Parathyroid adenoma (tissue), 2 donors: Measurements from ENCODE around the gene PCDH9.

Experiments
- H2AFZ ChIP-seq: fragments of 300-600 bp; sonication (generic); one replicate; pipeline ENCODE4 v1.7.0; 2017; ENCODE audit warnings: antibody characterized with exemption, mild to moderate bottlenecking
- H3K27ac ChIP-seq: fragments of 300-600 bp; sonication (generic); one replicate; pipeline ENCODE4 v1.7.0; 2017
- H3K27me3 ChIP-seq: fragments of 300-600 bp; sonication (generic); one replicate; pipeline ENCODE4 v1.7.0; 2017; ENCODE audit warnings: low read length; ENCODE audit not compliant: control insufficient read depth, insufficient read depth
- H3K36me3 ChIP-seq: fragments of 300-600 bp; sonication (generic); one replicate; pipeline ENCODE4 v1.7.0; 2017; ENCODE audit warnings: low read length; ENCODE audit not compliant: control insufficient read depth, insufficient read depth
- H3K4me1 ChIP-seq: fragments of 300-600 bp; sonication (generic); one replicate; pipeline ENCODE4 v1.7.0; 2017; ENCODE audit warnings: control low read depth
- H3K4me2 ChIP-seq: fragments of 300-600 bp; sonication (generic); one replicate; pipeline ENCODE4 v1.7.0; 2017; ENCODE audit warnings: low read length
- H3K4me3 ChIP-seq: fragments of 300-600 bp; sonication (generic); one replicate; pipeline ENCODE4 v1.7.0; 2017; ENCODE audit warnings: low read depth, low read length
- H3K79me2 ChIP-seq: fragments of 300-600 bp; sonication (generic); one replicate; pipeline ENCODE4 v1.7.0; 2017; ENCODE audit warnings: control low read depth
- H3K9ac ChIP-seq: fragments of 300-600 bp; sonication (generic); one replicate; pipeline ENCODE4 v1.7.0; 2017; ENCODE audit warnings: mild to moderate bottlenecking
- H3K9me3 ChIP-seq: fragments of 300-600 bp; sonication (generic); one replicate; pipeline ENCODE4 v1.7.0; 2017; ENCODE audit warnings: low read length; ENCODE audit not compliant: control insufficient read depth
- TF ChIP-seq, protein P1 (sequence below): fragments of 300-600 bp; sonication (generic); IDR thresholded peaks from one replicate; pipeline ENCODE4 v1.7.0; 2017; ENCODE audit warnings: antibody characterized with exemption, mild to moderate bottlenecking
- donor health status: primary hyperparathyroidism.

The PCDH9 gene

DNA sequence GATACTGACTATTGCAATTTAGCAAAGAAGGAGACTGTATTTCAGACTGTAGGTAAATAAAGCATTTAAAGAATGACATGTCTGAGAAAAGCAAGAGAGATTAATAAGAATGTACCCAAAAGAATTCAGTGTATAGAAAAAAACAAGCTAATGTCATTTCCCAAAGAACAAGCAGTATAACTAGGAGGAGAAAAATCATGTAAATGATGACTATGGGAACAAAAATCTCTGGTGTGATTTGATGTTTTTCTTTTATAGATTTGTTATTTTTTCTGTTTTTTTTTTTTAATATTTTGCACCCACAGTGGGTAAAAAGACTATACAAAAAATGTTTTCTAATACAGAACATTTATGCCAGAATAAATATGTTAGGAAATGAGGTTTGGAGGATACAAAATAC is 801.0 kb downstream of the PCDH9 start:
- TF ChIP-seq, protein P1, sequence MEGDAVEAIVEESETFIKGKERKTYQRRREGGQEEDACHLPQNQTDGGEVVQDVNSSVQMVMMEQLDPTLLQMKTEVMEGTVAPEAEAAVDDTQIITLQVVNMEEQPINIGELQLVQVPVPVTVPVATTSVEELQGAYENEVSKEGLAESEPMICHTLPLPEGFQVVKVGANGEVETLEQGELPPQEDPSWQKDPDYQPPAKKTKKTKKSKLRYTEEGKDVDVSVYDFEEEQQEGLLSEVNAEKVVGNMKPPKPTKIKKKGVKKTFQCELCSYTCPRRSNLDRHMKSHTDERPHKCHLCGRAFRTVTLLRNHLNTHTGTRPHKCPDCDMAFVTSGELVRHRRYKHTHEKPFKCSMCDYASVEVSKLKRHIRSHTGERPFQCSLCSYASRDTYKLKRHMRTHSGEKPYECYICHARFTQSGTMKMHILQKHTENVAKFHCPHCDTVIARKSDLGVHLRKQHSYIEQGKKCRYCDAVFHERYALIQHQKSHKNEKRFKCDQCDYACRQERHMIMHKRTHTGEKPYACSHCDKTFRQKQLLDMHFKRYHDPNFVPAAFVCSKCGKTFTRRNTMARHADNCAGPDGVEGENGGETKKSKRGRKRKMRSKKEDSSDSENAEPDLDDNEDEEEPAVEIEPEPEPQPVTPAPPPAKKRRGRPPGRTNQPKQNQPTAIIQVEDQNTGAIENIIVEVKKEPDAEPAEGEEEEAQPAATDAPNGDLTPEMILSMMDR: no peak
- Histone ChIP-seq H3K9me3 (no peaks in the 10 kb centered on the region), H3K4me2 (no peak overlapping the region), H3K27me3 (no peaks in the 10 kb centered on the region), H3K4me1 (no peaks in the 10 kb centered on the region), H3K36me3 (no peaks in the 10 kb centered on the region), H3K4me3 (no peak overlapping the region), H2AFZ (no peak overlapping the region), H3K79me2 (no peaks in the 10 kb centered on the region), H3K9ac (no peak overlapping the region), H3K27ac (no peak overlapping the region)

DNA sequence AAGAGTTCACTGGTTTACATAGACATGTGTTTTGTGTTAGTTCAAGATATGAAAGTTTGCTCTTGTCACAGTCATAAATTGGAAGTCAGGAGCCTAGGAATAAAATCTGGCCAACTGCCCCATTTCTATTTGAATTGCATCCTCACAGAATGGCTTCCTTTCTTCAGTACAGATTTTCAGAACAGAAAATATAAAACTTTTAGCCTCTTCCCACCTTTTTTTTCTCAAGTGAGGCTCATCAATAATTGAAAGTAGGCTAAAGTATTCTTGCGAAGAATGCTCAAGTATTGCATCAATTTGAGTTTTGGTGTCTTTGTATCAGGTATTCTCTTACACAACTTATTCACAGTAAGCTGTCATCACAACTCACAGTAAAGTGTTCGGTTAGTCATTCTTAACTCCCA is 802.7 kb downstream of the PCDH9 start:
- no peak overlapping the region for H3K4me3 ChIP-seq
- H3K79me2 ChIP-seq: no peaks in the 10 kb centered on the region
- TF ChIP-seq, protein P1: no peak

DNA sequence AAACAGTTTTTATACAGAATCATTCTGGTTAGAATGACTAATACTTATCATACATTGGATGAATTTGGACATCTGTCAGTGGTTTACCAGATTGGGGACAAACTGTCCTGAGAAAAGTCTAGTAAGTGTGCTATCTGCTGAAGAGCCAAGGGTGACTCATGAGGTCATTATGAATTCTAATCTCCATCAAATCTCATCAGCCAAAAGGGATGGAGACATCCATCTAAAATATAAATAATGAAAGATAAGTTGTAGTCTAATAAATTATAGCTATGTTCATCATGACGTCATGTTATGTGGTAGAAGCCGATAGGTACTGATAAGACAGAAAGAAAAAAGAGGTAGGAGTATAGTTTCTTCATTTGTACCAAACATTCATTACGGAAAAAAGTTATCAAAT is 804.4 kb downstream of the PCDH9 start:
- TF ChIP-seq, protein P1: no peak

More for the DNA sequence above, 802.7 kb downstream of the PCDH9 start:
- H3K36me3 ChIP-seq: no peaks in the 10 kb centered on the region
- H3K9me3 ChIP-seq: no peaks in the 10 kb centered on the region
- no peak overlapping the region for H2AFZ ChIP-seq
- H3K4me1 ChIP-seq: no peaks in the 10 kb centered on the region
- H3K4me2 ChIP-seq: no peak overlapping the region
- H3K9ac ChIP-seq: no peak overlapping the region
- no peaks in the 10 kb centered on the region for H3K27me3 ChIP-seq
- no peak overlapping the region for H3K27ac ChIP-seq

DNA sequence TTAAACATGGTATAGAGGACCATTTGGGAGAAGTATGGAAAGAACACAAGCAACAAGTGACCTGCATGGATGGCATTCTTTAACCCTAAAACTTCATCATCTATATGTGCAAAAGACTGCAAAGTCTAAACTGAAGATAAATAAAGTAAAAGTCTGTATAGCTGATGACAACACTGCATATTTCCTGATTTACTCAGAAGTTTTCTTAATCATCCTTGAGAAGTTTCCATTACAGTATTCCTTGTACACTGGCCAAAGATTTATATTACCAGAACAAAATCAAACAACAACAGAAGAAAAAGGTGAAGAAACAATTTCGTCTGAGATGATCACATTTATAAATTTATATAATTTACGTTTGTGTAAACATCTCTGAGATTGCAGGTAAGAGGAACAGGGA is 805.7 kb downstream of the PCDH9 start:
- no peaks in the 10 kb centered on the region for H3K4me1 ChIP-seq
- no peak overlapping the region for H3K4me2 ChIP-seq
- no peak overlapping the region for H3K9ac ChIP-seq
- H3K36me3 ChIP-seq: no peaks in the 10 kb centered on the region
- H3K27me3 ChIP-seq: no peaks in the 10 kb centered on the region
- H3K79me2 ChIP-seq: no peaks in the 10 kb centered on the region
- H2AFZ ChIP-seq: no peak overlapping the region
- no peak overlapping the region for H3K27ac ChIP-seq
- H3K9me3 ChIP-seq: no peaks in the 10 kb centered on the region
- H3K4me3 ChIP-seq: no peak overlapping the region
- TF ChIP-seq, protein P1: no peak

More for the DNA sequence above, 804.4 kb downstream of the PCDH9 start:
- Histone ChIP-seq H3K36me3 (no peaks in the 10 kb centered on the region), H3K27ac (no peak overlapping the region), H3K27me3 (no peaks in the 10 kb centered on the region), H3K79me2 (no peaks in the 10 kb centered on the region), H3K9me3 (no peaks in the 10 kb centered on the region), H3K4me1 (no peaks in the 10 kb centered on the region), H3K4me3 (no peak overlapping the region), H2AFZ (no peak overlapping the region), H3K9ac (no peak overlapping the region), H3K4me2 (no peak overlapping the region)

DNA sequence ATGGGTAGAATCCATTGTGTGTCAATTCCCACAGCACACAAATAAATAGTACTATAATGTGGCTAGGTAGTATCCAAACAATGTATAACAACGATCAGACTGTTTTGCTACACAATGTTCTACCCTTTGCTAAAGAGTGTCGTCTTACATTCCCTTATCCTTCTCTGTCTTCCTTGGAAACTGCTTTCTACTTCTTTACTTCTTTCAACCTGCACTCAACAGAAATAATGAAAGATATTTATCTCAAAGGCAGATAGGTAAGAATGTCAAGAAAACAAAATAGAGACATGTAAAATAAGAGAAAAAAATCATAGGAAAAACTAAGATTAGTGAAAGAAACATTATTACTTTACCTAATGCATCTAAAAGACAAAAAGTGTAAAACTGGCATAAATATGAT is 814.7 kb downstream of the PCDH9 start:
- TF ChIP-seq, protein P1: no peak
- H3K27me3 ChIP-seq: no peaks in the 10 kb centered on the region
- H3K9ac ChIP-seq: no peak overlapping the region
- no peak overlapping the region for H3K4me2 ChIP-seq
- no peaks in the 10 kb centered on the region for H3K79me2 ChIP-seq
- no peak overlapping the region for H3K4me3 ChIP-seq
- no peaks in the 10 kb centered on the region for H3K9me3 ChIP-seq
- no peak overlapping the region for H3K27ac ChIP-seq
- no peak overlapping the region for H2AFZ ChIP-seq
- no peaks in the 10 kb centered on the region for H3K4me1 ChIP-seq
- H3K36me3 ChIP-seq: no peaks in the 10 kb centered on the region
